Measurements from ENCODE around the gene RAB42. TPM values are rescaled to one million over a fixed set of nuclear protein-coding genes. Genes with fewer than 3 reads are reported as not detected.

Gene RAB42
- total and polyA plus RNA-seq, 10 of the 15 experiments (the other 5 are each of a cell fraction or from before 2014, with no cell fraction given) = 0.16 to 4.5 (median 0.49) TPM

GRCh38 chr1:28642847-28643635, 51.0 kb downstream of the RAB42 start, which contains the start of gene TAF12 (continued):
- TF ChIP-seq BRCA1 (IDR thresholded peaks at IDR 0.05; ENCODE audit: low read depth, low read length) (no peak), SUPT20H (IDR thresholded peaks at IDR 0.05; ENCODE audit: borderline replicate concordance, control insufficient read depth, low read depth, low read length) (no peak), ETV6 (conservative IDR thresholded peaks at IDR 0.05 in 1 of 2, IDR thresholded peaks at IDR 0.05 in 1 of 2; ENCODE audit: borderline replicate concordance in 1 of 2, low read depth in 1 of 2) (peak in 1 of 2 experiments; percentile 90; a peak in 1 of 4 replicates), SIN3A (IDR thresholded peaks at IDR 0.05; ENCODE audit: low read depth, low read length) (peak; percentile 64; the same call in 1 of the 2 replicates), CTCF (IDR thresholded peaks at IDR 0.05 in 2 of 3, conservative IDR thresholded peaks at IDR 0.05 in 1 of 3; ENCODE audit: control insufficient read depth in 2 of 3, extremely low read depth in 1 of 3, insufficient read depth in 1 of 3, low read depth in 3 of 3, low read length in 3 of 3) (peak; percentile 32 to 73 (median 42); a peak in 4 of 6 replicates), RCOR1 (conservative IDR thresholded peaks at IDR 0.05; ENCODE audit: low read depth, low read length) (no peak), CREB1 (IDR thresholded peaks at IDR 0.05; ENCODE audit: low read depth) (peak; percentile 64; the same call in 1 of the 2 replicates), ZBTB40 (IDR thresholded peaks at IDR 0.05; ENCODE audit: borderline replicate concordance) (peak; percentile 95), MXI1 (IDR thresholded peaks at IDR 0.05; ENCODE audit: low read depth, low read length) (peak; percentile 99), CBX3 (IDR thresholded peaks at IDR 0.05; ENCODE audit: borderline replicate concordance, low read depth) (no peak), SMAD1 (IDR thresholded peaks at IDR 0.05; ENCODE audit: low read depth, partially characterized antibody) (no peak), JUNB (IDR thresholded peaks at IDR 0.05) (no peak), ZSCAN29 (IDR thresholded peaks at IDR 0.05) (no peak), SMC3 (IDR thresholded peaks at IDR 0.05; ENCODE audit: borderline replicate concordance, low read length) (no peak), FOS (IDR thresholded peaks at IDR 0.05; ENCODE audit: borderline replicate concordance, extremely low read depth, insufficient read length) (no peak), ZNF384 (IDR thresholded peaks at IDR 0.05; ENCODE audit: borderline replicate concordance, low read depth, low read length) (no peak), SPI1 (IDR thresholded peaks at IDR 0.05; ENCODE audit: borderline replicate concordance, insufficient read depth, low read depth, low read length) (no peak), POLR2AphosphoS2 (IDR thresholded peaks at IDR 0.05; ENCODE audit: low read depth, low read length) (peak; percentile 79), ATF7 (IDR thresholded peaks at IDR 0.05; ENCODE audit: low read depth) (peak; percentile 46; the same call in 1 of the 2 replicates), RBBP5 (conservative IDR thresholded peaks at IDR 0.05) (no peak), SIX5 (IDR thresholded peaks at IDR 0.05; ENCODE audit: low read depth, low read length, severe bottlenecking) (peak; percentile 48), BCL3 (IDR thresholded peaks at IDR 0.05; ENCODE audit: borderline replicate concordance, insufficient read depth, low read depth, low read length, poor library complexity, severe bottlenecking) (no peak)

Measured in GM12878 (cell line).